ENCODE data around the gene EFCC1.

EFCC1 gene

GRCh38 chr3:129046037-129046731 is 45.1 kb downstream of the EFCC1 start:
- no peak for DNase-seq (ENCODE audit: extremely low read depth, low read depth)
- TF ChIP-seq, protein P1, sequence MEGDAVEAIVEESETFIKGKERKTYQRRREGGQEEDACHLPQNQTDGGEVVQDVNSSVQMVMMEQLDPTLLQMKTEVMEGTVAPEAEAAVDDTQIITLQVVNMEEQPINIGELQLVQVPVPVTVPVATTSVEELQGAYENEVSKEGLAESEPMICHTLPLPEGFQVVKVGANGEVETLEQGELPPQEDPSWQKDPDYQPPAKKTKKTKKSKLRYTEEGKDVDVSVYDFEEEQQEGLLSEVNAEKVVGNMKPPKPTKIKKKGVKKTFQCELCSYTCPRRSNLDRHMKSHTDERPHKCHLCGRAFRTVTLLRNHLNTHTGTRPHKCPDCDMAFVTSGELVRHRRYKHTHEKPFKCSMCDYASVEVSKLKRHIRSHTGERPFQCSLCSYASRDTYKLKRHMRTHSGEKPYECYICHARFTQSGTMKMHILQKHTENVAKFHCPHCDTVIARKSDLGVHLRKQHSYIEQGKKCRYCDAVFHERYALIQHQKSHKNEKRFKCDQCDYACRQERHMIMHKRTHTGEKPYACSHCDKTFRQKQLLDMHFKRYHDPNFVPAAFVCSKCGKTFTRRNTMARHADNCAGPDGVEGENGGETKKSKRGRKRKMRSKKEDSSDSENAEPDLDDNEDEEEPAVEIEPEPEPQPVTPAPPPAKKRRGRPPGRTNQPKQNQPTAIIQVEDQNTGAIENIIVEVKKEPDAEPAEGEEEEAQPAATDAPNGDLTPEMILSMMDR (IDR thresholded peaks at IDR 0.05; ENCODE audit: low read depth, low read length), result no peak

DNA sequence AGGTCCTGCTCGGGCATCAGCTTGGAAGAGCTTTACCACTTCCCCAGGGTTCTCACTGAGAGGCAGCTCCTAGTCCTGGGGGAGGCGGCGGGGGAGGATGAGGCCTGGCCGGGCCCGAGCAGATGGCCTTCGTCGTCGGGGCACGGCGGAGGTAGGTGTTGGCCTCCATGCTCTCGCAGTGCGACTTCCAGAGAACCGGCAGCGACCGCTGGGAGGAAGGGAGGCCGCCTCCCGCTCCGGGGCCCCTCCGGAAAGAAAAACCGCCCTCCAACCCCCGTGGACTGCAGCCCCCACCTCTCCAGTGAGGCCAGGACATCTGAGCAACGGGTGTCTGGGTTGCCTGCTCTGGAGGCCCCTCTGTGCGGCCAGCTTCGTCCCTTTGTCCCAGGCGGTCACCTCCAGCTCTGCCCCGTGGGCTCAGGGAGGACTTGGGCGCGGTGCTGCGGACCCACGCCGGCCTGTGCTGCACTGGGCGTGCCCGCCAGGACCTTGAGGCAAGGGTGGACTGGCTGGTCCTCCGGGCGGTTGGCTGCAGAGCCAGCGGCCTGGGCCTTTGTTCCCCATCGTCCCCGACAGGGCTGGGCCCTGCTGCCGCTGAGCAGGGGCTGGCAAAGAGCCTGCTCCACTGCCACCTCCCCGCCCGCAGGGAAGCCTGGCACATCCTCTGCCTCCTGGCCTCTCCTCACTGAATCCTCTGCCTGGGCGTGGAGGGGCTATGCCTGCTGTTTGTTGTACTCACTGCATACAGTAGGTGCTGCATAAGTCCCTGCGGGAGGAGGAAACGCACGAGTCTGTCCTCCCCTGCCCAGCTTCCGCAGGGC is 45.8 kb downstream of the EFCC1 start:
- TF ChIP-seq, protein P1 (IDR thresholded peaks at IDR 0.05; ENCODE audit: low read depth, low read length), result no peak
- no peak for DNase-seq (ENCODE audit: extremely low read depth, low read depth)

DNA sequence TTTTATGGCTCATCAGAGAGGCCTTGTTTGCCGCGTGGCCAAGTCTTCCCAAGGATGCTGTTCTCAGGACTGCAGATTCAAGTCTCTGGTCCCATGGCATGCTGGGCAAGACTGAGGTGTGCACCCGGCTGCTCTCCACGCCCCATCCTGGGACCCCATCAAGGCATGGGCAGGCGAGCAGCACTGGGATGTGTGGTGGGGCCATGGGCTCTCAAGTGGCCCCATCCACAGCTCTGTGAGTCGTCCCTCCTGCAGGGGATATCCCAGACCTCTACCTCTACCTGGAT is 46.4 kb downstream of the EFCC1 start:
- no peak for DNase-seq (ENCODE audit: extremely low read depth, low read depth)

DNA sequence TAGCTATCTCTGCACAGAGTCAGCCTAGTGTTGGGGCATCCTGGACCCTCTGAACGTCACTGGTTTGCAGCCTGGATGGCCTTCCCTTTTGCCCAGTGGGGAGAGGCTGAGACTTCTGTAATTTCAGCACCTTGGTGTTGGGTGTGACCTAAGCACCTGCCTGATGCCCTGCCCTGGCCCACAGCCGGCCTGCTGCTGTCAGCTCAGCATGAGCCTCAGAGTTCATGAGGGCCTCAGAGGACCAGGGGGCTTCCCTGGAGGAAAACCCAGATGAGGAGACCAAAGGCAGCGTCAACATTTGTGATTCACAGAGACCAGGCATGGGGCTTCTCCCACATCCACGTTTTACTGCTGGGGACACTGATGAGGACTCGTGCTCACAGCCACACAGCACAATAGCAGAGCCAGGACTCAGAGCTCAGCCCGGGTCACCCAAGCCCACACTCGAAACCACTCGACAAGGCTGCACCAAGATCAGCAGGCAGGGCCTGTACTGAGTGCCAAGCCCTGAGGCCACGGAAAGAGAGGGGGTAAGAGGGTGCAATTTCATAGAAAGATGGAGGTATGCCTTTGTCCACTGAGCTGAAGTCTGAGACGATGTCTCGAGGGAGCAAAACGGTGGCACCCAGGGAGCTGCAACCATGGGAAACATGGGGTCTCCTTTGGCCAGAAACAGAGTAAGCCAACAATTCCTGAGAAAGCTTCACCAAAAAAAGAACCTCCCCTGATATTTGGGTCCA is 49.6 kb downstream of the EFCC1 start:
- TF ChIP-seq, protein P1 (IDR thresholded peaks at IDR 0.05; ENCODE audit: low read depth, low read length), result no peak
- DNase-seq (ENCODE audit: extremely low read depth, low read depth), result no peak

More for the DNA sequence above, 46.4 kb downstream of the EFCC1 start:
- TF ChIP-seq, protein P1 (IDR thresholded peaks at IDR 0.05; ENCODE audit: low read depth, low read length), result no peak

- DNase-seq (ENCODE audit: extremely low read depth, low read depth), result no peak
- TF ChIP-seq, protein P1 (IDR thresholded peaks at IDR 0.05; ENCODE audit: low read depth, low read length), result no peak
Observed at GRCh38 chr3:129051871-129052340, 50.8 kb downstream of the EFCC1 start.

GRCh38 chr3:129052675-129053074 is 51.6 kb downstream of the EFCC1 start:
- TF ChIP-seq, protein P1 (IDR thresholded peaks at IDR 0.05; ENCODE audit: low read depth, low read length), result no peak
- no peak for DNase-seq (ENCODE audit: extremely low read depth, low read depth)
